SK-N-SH (cell line): Measurements from ENCODE around the gene ERCC5. TPM values are rescaled to one million over a fixed set of nuclear protein-coding genes. Genes with fewer than 3 reads are reported as not detected.
A peak's percentile ranks its signal among the peaks of the same experiment; 100 is the strongest.

Source experiments
- CTCF ChIA-PET: fragments of 300-600, 350-600 bp; formaldehyde crosslinking; extraction: SDS; loops from one replicate; lab custom pipeline; 2021; lab: Yijun Ruan, JAX
- POLR2A ChIA-PET: fragments of 350-600 bp; sonication (Branson Sonifier 250); formaldehyde crosslinking; extraction: SDS; loops from one replicate; lab custom pipeline; 2020; ENCODE audit warnings: antibody characterized with exemption, inconsistent platforms; lab: Yijun Ruan, JAX
- DNase-seq: peaks from one replicate; pipeline ENCODE4 v3.0.0; 2012
- H2AFZ ChIP-seq: fragments of 200-600 bp; sonication (generic); 2 replicates; pipeline ENCODE4 v1.8.1; 2016; ENCODE audit warnings: antibody characterized with exemption, mild to moderate bottlenecking, low read depth
- H3F3A ChIP-seq: fragments of 200-600 bp; sonication (generic); replicated peaks from 2 replicates; pipeline ENCODE3; 2016; ENCODE audit warnings: antibody characterized with exemption, mild to moderate bottlenecking; ENCODE audit not compliant: insufficient read depth
- H3K27ac ChIP-seq, 2 experiments: fragments of 200-500 bp in 1 of 2; fragments of 200-600 bp in 1 of 2; sonication (Bioruptor generic) in 1 of 2; sonication (generic), shearing (Covaris generic) in 1 of 2; 2 replicates each; pipeline versions ENCODE4 v1.5.1 to v1.6.1; 2014 to 2016; ENCODE audit warnings: low read depth in 2 of 2, inconsistent platforms in 1 of 2, low read length in 1 of 2, mild to moderate bottlenecking in 1 of 2, mixed read lengths in 1 of 2
- H3K27me3 ChIP-seq: fragments of 200-600 bp; sonication (generic), shearing (Covaris generic); 2 replicates; pipeline ENCODE4 v1.6.1; 2016; ENCODE audit warnings: mixed run types; ENCODE audit not compliant: insufficient read depth
- H3K36me3 ChIP-seq, 2 experiments: fragments of 200-500 bp in 1 of 2; fragments of 200-600 bp in 1 of 2; sonication (Bioruptor generic) in 1 of 2; sonication (generic) in 1 of 2; replicated peaks in 1 of 2; 2 replicates each; pipeline versions ENCODE3 to v1.5.1; 2014 to 2016; ENCODE audit warnings: low read length in 1 of 2, mild to moderate bottlenecking in 1 of 2; ENCODE audit not compliant: insufficient read depth in 2 of 2, control insufficient read depth in 1 of 2
- H3K4me1 ChIP-seq, 2 experiments: fragments of 200-500 bp in 1 of 2; fragments of 200-600 bp in 1 of 2; sonication (Bioruptor generic) in 1 of 2; sonication (generic), shearing (Covaris generic) in 1 of 2; 2 replicates each; pipeline versions ENCODE4 v1.5.1 to v1.6.1; 2014 to 2016; ENCODE audit warnings: low read depth in 1 of 2, low read length in 1 of 2, mixed run types in 1 of 2; ENCODE audit not compliant: insufficient read depth in 2 of 2, control insufficient read depth in 1 of 2
- H3K4me2 ChIP-seq: fragments of 200-600 bp; sonication (generic), shearing (Covaris generic); 2 replicates; pipeline ENCODE4 v1.6.1; 2017; ENCODE audit warnings: mixed run types
- H3K4me3 ChIP-seq, 2 experiments: fragments of 200-500 bp in 1 of 2; fragments of 200-600 bp in 1 of 2; sonication (Bioruptor generic) in 1 of 2; sonication (generic), shearing (Covaris generic) in 1 of 2; 2 replicates each; pipeline versions ENCODE4 v1.5.1 to v1.8.1; 2014 to 2016; ENCODE audit warnings: low read depth in 2 of 2, inconsistent platforms in 1 of 2, low read length in 1 of 2, mild to moderate bottlenecking in 1 of 2, mixed read lengths in 1 of 2, moderate library complexity in 1 of 2
- H3K79me2 ChIP-seq: fragments of 200-600 bp; sonication (generic); 2 replicates; pipeline ENCODE4 v1.8.1; 2017; ENCODE audit warnings: mild to moderate bottlenecking; ENCODE audit not compliant: insufficient read depth
- H3K9ac ChIP-seq: fragments of 200-600 bp; sonication (generic); 2 replicates; pipeline ENCODE4 v1.6.1; 2017; ENCODE audit warnings: mixed run types
- H3K9me2 ChIP-seq: fragments of 200-600 bp; sonication (generic); 2 replicates; pipeline ENCODE4 v1.6.1; 2017; ENCODE audit warnings: mixed run types
- H3K9me3 ChIP-seq: fragments of 200-600 bp; sonication (generic); 2 replicates; pipeline ENCODE4 v1.6.1; 2017; ENCODE audit warnings: mixed run types, mild to moderate bottlenecking, moderate library complexity
- H4K20me1 ChIP-seq: fragments of 200-600 bp; sonication (generic); 2 replicates; pipeline ENCODE4 v1.6.1; 2017; ENCODE audit warnings: mild to moderate bottlenecking, mixed run types; ENCODE audit not compliant: insufficient read depth
- CHD2 ChIP-seq: fragments of 150-350 bp; IDR thresholded peaks from 2 replicates; pipeline ENCODE4 v1.6.1; 2018; ENCODE audit warnings: low read length; ENCODE audit not compliant: partially characterized antibody
- ELF1 ChIP-seq: IDR thresholded peaks from 2 replicates; pipeline ENCODE4 v1.4.0; 2012
- EP300 ChIP-seq, 2 experiments: IDR thresholded peaks; 2 replicates each; pipeline versions ENCODE4 v1.4.0 to v1.6.1; 2012; ENCODE audit warnings: borderline replicate concordance in 1 of 2, low read depth in 1 of 2, low read length in 1 of 2
- FOSL2 ChIP-seq: IDR thresholded peaks from 2 replicates; pipeline ENCODE4 v1.4.0; 2012; ENCODE audit warnings: low read depth, mild to moderate bottlenecking, moderate library complexity, borderline replicate concordance
- FOXJ3 ChIP-seq: sonication (generic); formaldehyde crosslinking; IDR thresholded peaks from 2 replicates; pipeline ENCODE4 v1.5.1; 2020; ENCODE audit warnings: mild to moderate bottlenecking, missing genetic modification reagents
- GATA2 ChIP-seq: sonication (generic); formaldehyde crosslinking; IDR thresholded peaks from 2 replicates; pipeline ENCODE4 v1.5.0; 2020; ENCODE audit warnings: mild to moderate bottlenecking, missing genetic modification reagents
- JUND ChIP-seq: IDR thresholded peaks from 2 replicates; pipeline ENCODE4 v1.4.0; 2012
- MEF2A ChIP-seq: IDR thresholded peaks from 2 replicates; pipeline ENCODE4 v1.4.0; 2012; ENCODE audit warnings: low read depth, borderline replicate concordance
- MXI1 ChIP-seq: IDR thresholded peaks from 2 replicates; pipeline ENCODE4 v1.6.1; 2012; ENCODE audit warnings: mild to moderate bottlenecking, low read depth, low read length, improper control_type of control experiment
- NRF1 ChIP-seq: IDR thresholded peaks from 2 replicates; pipeline ENCODE4 v1.6.1; 2012; ENCODE audit warnings: low read depth, mild to moderate bottlenecking, low read length
- RAD21 ChIP-seq: IDR thresholded peaks from 2 replicates; pipeline ENCODE4 v1.6.1; 2012; ENCODE audit warnings: mild to moderate bottlenecking, low read length
- SIN3A ChIP-seq: IDR thresholded peaks from 2 replicates; pipeline ENCODE4 v1.6.1; 2012; ENCODE audit warnings: low read depth, mild to moderate bottlenecking, low read length, moderate library complexity, borderline replicate concordance
- SMC3 ChIP-seq: IDR thresholded peaks from 2 replicates; pipeline ENCODE4 v1.6.1; 2012; ENCODE audit warnings: low read depth, low read length, improper control_type of control experiment
- TAF1 ChIP-seq: IDR thresholded peaks from 2 replicates; pipeline ENCODE4 v1.6.1; 2012; ENCODE audit warnings: low read depth, mild to moderate bottlenecking, low read length, moderate library complexity, borderline replicate concordance
- TEAD4 ChIP-seq: IDR thresholded peaks from 2 replicates; pipeline ENCODE4 v1.4.0; 2012; ENCODE audit warnings: mild to moderate bottlenecking, borderline replicate concordance; ENCODE audit not compliant: insufficient read depth
- WGBS: methylation state at CpG from one replicate; pipeline ENCODE4 v1.1.6; 2017; ENCODE audit warnings: low lambda C conversion rate; 5-methylcytosine and 5-hydroxymethylcytosine counted together
- polyA plus RNA-seq, 3 experiments: library from polyadenylated mRNA; depleted of rRNA; stranded (reverse); fragments of >200 nt; gene quantifications; 2 replicates each; pipeline ENCODE4 v1.2.3, GENCODE V29; 2012
- TF ChIP-seq, protein P1 (sequence below): IDR thresholded peaks from 2 replicates; pipeline ENCODE4 v1.4.0; 2012; ENCODE audit warnings: low read depth
- TF ChIP-seq, protein P2 (sequence below): IDR thresholded peaks from 2 replicates; pipeline ENCODE4 v1.6.1; 2012; ENCODE audit warnings: mild to moderate bottlenecking, low read depth, low read length, moderate library complexity
- TF ChIP-seq, protein P3 (sequence below): fragments of 200-600 bp; sonication (generic); IDR thresholded peaks from 2 replicates; pipeline ENCODE4 v1.6.1; 2017; ENCODE audit warnings: antibody characterized with exemption, mild to moderate bottlenecking, moderate library complexity

Gene ERCC5
- polyA plus RNA-seq, 1 of the 3 experiments (the other 2 are of a cell fraction) = 14.1 TPM

DNA sequence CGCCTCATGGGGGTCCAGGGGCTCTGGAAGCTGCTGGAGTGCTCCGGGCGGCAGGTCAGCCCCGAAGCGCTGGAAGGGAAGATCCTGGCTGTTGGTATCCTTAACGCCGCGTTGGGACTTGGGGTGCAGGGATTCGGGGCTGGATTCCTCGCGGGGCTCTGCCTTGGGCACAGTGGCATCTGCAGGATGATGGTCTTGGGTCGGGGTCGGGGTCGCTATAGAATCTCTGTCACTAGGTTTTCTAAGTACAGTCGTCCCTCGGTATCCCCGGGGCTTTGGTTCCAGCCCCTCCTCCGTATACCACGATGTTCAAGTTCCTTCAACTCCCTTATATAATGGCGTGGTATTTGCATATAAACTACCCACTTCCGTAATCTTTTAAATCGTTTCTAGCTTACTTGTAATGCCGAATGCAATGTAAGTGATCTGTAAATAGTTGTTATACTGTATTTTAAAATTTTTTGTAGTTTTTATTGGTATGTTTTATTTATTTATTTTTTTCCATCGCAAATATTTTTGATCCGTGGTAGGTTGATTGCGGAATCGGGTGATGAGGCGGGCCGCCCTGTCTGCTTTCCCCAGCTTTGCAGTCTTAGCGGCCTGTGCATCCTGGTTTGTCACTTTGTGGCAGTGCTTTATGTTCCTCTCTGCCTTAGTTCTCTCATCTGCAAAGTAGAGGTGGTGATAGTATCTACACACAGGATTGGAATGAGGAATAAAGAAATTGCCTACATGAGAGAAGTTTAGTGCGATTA, 606 bp downstream of the ERCC5 start:
- CTCF ChIA-PET = interaction anchor here (0.6 to 6.9 kb wide), 17 partner anchors 12 to 1701 kb away, joined by 3 to 70 read pairs (median 4); partner anchors contain the start of genes BIVM, POGLUT2 and TEX30
- WGBS = 1% methylated on average over 29 of the region's 31 CpGs
- peak overlapping the region; percentile 91 for H3K4me2 ChIP-seq
- H3K79me2 ChIP-seq = peaks cover 50% of the 10 kb centered on the region
- POLR2A ChIA-PET = interaction anchor here (0.8 to 2.1 kb wide), 4 partner anchors 46 to 254 kb away, joined by 3 to 20 read pairs (median 9); partner anchors contain the start of genes TEX30 and TPP2
- no peaks in the 10 kb centered on the region for H3K27me3 ChIP-seq
- peak overlapping the region; percentile 89 for H3K9ac ChIP-seq
- peak overlapping the region; percentile 96 to 99 for H3K4me3 ChIP-seq
- TF ChIP-seq TEAD4 (no peak), SMC3 (no peak)
- H3K9me3 ChIP-seq = no peaks in the 10 kb centered on the region
- no peaks in the 10 kb centered on the region for H3K9me2 ChIP-seq
- peaks cover 10 to 12% of the 10 kb centered on the region in 2 experiments for H3K36me3 ChIP-seq
- peak overlapping the region; percentile 96 for H2AFZ ChIP-seq
- H3F3A ChIP-seq = peaks cover 16% of the 10 kb centered on the region
- peak overlapping the region; percentile 87 to 96 for H3K27ac ChIP-seq
- H3K4me1 ChIP-seq = peaks cover 0 to 12% of the 10 kb centered on the region in 2 experiments; a peak in 3 of 4 replicates
- peak; percentile 41 for DNase-seq
- H4K20me1 ChIP-seq = peaks cover 11% of the 10 kb centered on the region; the same call in 1 of the 2 replicates

DNA sequence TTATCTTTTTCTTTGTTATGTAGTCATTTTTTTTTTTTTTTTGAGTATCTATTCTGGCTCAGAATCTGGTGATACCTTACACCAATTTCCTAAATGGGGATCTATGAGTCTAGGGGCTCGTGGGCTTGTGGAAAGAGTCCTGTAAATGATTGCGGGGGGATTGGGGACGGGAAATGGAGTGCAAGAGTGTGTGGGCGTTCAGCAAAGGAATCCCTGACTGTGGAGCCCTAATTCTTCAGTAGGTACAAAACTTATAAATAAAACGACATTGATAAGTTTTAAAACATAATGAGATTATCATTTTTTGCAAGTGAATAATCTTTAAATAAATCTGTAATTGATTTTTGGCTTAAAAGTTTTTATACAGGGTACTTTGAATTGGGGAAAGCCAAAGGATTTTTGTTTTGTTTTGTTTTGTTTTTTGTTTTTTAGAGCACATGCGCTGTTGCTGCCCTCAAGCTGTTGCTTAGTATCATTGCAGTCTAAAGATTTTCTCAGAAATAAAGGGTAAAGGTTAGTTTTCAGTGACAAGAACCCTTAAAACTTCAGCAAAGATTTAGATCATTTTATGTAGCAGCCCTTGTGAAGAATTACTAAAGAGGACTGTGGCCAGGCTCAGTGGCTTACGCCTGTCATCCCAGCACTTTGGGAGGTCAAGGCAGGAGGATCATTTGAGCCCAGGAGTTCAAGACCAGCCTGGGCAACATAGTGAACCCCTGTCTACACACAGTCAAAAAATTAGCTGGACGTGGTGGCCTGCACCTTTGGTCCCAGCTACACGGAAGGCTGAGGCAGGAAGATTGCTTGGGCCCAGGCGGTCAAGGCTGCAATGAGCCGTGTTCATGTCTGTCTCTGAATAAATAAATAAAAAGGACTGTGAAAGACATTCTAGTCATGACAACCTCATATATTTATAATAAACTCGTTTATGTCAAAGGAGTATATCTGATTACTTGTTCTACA, 1.7 kb downstream of the ERCC5 start:
- CTCF ChIA-PET = interaction anchor here (0.7 to 6.9 kb wide), 16 partner anchors 9 to 1702 kb away, joined by 3 to 70 read pairs (median 3); partner anchors contain the start of gene TEX30
- no peaks in the 10 kb centered on the region for H3K9me2 ChIP-seq
- H3K4me1 ChIP-seq = peaks cover 0 to 12% of the 10 kb centered on the region in 2 experiments; a peak in 3 of 4 replicates
- WGBS = 17% methylated on average over 11 of the region's 12 CpGs
- peak overlapping the region; percentile 91 for H3K4me2 ChIP-seq
- peaks cover 18 to 19% of the 10 kb centered on the region in 2 experiments for H3K36me3 ChIP-seq
- peak overlapping the region; percentile 89 for H3K9ac ChIP-seq
- peak; percentile 17 for DNase-seq
- POLR2A ChIA-PET = no interaction called here
- H3K27me3 ChIP-seq = no peaks in the 10 kb centered on the region
- H2AFZ ChIP-seq = peak overlapping the region; percentile 96; the same call in 1 of the 2 replicates
- H3K9me3 ChIP-seq = no peaks in the 10 kb centered on the region
- H3K4me3 ChIP-seq = peak overlapping the region; percentile 96 to 99
- peaks cover 50% of the 10 kb centered on the region for H3K79me2 ChIP-seq
- H3K27ac ChIP-seq = peak overlapping the region; percentile 87 to 96; a peak in 3 of 4 replicates
- peaks cover 13% of the 10 kb centered on the region for H3F3A ChIP-seq
- peaks cover 11% of the 10 kb centered on the region; the same call in 1 of the 2 replicates for H4K20me1 ChIP-seq
- TF ChIP-seq ELF1 (no peak), SIN3A (no peak), JUND (no peak), EP300 (IDR thresholded peaks at IDR 0.05; ENCODE audit: borderline replicate concordance in 1 of 2, low read depth in 1 of 2, low read length in 1 of 2) (no peak), NRF1 (no peak), TAF1 (no peak), GATA2 (CRISPR knock-in tag) (no peak), FOSL2 (no peak), FOXJ3 (CRISPR knock-in tag) (no peak), MXI1 (peak; percentile 65), MEF2A (no peak), RAD21 (peak; percentile 85), CHD2 (no peak), SMC3 (peak; percentile 62)
- TF ChIP-seq, protein P1, sequence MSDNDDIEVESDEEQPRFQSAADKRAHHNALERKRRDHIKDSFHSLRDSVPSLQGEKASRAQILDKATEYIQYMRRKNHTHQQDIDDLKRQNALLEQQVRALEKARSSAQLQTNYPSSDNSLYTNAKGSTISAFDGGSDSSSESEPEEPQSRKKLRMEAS = 0 out of 2 replicates have a peak, but pooled peaks have one; percentile 29
- TF ChIP-seq, protein P2, sequence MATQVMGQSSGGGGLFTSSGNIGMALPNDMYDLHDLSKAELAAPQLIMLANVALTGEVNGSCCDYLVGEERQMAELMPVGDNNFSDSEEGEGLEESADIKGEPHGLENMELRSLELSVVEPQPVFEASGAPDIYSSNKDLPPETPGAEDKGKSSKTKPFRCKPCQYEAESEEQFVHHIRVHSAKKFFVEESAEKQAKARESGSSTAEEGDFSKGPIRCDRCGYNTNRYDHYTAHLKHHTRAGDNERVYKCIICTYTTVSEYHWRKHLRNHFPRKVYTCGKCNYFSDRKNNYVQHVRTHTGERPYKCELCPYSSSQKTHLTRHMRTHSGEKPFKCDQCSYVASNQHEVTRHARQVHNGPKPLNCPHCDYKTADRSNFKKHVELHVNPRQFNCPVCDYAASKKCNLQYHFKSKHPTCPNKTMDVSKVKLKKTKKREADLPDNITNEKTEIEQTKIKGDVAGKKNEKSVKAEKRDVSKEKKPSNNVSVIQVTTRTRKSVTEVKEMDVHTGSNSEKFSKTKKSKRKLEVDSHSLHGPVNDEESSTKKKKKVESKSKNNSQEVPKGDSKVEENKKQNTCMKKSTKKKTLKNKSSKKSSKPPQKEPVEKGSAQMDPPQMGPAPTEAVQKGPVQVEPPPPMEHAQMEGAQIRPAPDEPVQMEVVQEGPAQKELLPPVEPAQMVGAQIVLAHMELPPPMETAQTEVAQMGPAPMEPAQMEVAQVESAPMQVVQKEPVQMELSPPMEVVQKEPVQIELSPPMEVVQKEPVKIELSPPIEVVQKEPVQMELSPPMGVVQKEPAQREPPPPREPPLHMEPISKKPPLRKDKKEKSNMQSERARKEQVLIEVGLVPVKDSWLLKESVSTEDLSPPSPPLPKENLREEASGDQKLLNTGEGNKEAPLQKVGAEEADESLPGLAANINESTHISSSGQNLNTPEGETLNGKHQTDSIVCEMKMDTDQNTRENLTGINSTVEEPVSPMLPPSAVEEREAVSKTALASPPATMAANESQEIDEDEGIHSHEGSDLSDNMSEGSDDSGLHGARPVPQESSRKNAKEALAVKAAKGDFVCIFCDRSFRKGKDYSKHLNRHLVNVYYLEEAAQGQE = no peak
- TF ChIP-seq, protein P3, sequence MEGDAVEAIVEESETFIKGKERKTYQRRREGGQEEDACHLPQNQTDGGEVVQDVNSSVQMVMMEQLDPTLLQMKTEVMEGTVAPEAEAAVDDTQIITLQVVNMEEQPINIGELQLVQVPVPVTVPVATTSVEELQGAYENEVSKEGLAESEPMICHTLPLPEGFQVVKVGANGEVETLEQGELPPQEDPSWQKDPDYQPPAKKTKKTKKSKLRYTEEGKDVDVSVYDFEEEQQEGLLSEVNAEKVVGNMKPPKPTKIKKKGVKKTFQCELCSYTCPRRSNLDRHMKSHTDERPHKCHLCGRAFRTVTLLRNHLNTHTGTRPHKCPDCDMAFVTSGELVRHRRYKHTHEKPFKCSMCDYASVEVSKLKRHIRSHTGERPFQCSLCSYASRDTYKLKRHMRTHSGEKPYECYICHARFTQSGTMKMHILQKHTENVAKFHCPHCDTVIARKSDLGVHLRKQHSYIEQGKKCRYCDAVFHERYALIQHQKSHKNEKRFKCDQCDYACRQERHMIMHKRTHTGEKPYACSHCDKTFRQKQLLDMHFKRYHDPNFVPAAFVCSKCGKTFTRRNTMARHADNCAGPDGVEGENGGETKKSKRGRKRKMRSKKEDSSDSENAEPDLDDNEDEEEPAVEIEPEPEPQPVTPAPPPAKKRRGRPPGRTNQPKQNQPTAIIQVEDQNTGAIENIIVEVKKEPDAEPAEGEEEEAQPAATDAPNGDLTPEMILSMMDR = peak; percentile 91
